HG03571 (cell line): ENCODE measurements around the gene COL4A2.
"Not testable (repeated sequence)": the region's sequence is repeated elsewhere in the genome, so short reads cannot be mapped to it uniquely, and the experiment has no call there.

Experiments
- ATAC-seq: cut with Tn5 transposase; IDR thresholded peaks from one replicate; pipeline ENCODE4 v1.9.1; 2021; ENCODE audit not compliant: unreplicated experiment

The COL4A2 gene

DNA sequence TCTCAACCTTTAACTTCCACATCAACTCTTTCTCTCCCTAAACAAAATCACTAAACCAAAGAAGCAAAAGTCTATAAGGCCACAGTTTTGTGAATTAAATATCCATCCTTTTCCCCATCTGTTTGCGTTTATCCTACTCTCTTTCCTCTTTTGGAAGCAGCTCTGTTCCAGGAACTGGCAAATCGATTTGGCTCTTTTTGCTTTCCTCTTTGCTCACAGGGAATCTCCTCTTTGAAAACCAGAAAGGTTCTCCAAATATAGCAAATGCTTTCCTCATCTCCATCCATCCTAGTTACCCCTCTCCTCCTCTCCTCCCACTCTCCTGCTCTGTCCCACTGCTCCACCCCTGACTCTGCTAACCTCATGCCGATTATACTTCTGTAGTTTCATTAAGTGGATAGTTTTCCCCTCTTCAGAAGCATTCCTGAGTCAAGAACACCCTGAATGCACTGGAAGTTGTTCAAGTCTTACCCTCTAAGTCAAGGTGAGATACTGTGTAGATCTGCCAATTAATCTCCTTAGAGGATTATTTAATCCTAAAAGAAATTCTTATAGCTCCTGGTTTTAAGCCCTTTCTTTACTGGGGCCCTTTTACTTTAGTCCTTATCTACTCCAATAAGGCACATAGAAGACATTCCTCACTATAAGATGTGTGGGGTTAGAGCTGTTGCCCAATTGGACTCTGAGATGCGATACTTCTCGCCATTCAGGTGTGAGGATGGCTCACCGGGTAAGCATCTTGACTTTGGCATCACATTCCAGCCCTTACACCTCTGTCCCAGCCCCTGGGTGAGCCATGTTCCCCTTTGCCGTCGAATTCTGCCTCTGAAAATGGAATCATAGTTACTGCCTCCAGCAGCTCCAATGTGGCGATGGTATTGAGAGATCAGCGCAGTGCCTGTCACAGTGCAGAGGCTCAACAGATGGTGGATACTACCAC, 67.6 kb downstream of the COL4A2 start:
- ATAC-seq = no peak

- ATAC-seq = no peak
Measured at GRCh38 chr13:110376120-110376519, 69.0 kb downstream of the COL4A2 start.

DNA sequence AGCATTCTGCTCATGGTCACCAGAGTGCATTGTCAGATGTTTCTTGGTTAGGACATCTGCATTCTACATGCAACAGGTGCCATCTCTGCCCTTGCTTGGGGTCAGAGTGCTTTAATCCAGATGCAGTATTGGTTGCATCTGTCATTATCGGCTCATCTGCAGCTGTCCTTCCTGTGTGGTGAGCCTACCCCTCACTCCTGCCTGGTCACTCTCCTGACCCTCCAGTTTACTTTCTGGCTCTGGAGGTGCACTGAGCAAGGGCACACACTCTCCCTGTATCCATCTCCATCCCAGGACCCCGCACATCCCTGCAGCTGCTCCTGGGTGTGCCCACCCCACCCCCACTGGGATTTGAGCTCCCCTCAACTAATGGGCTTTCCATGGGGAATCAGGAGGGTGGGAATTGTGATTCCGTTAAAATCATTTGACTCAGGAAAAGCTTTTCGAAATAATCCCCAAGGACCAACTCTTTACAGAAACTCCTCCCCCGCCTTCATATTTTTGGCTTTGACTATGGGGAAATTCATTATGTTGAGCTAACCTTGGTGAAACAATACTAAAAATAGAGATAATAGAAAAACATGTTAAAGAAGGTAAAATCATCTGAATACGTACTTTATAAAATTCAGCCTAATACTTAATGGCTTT, 70.2 kb downstream of the COL4A2 start:
- ATAC-seq = no peak

DNA sequence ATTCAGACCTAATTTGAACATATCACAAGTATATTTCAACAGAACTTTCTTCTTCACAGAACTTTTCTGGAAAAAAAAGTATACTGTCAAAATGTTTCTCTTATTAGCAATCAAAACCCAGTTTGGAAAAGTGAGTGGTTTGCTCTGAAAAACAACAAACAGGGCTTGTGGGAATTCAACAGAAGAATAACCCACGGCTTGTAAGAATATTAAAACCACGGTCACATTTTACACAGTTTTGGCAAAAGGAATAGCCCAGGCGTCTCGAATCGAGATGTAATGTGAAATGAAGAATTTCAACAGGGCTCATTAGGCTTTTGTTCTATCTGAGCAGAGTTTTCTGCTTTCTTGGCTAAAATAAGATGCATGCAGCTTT, 70.7 kb downstream of the COL4A2 start:
- ATAC-seq = no peak

- no peak for ATAC-seq
Measured at GRCh38 chr13:110379358-110379757, 72.3 kb downstream of the COL4A2 start.

DNA sequence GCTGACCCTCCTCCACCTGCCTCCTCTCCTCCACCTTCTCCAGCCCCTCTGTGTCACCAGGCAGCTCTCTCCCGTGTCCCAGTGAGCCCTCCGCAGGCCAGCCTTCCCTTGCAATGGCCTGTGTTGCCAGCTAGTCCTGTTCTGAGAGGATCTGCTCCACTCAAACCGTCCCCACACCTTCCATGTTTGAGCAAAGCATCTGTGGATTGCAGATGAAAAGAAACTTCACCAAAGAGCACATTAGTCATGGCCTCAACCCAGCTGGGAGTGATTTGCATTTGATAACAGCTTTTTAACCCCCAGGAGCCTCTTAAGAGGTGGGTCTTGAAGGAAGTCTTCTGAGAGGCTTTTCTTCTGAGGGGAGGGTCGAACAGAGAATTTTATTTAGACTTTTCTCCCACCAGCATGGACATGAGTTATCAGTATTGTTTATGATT, 72.8 kb downstream of the COL4A2 start:
- ATAC-seq = no peak

- ATAC-seq = no peak
Measured at GRCh38 chr13:110380359-110381028, 73.4 kb downstream of the COL4A2 start.

GRCh38 chr13:110381029-110381360, 73.9 kb downstream of the COL4A2 start:
- ATAC-seq = no peak

GRCh38 chr13:110382229-110382628, 75.1 kb downstream of the COL4A2 start:
- no peak for ATAC-seq

GRCh38 chr13:110382830-110383229, 75.7 kb downstream of the COL4A2 start:
- no peak for ATAC-seq

DNA sequence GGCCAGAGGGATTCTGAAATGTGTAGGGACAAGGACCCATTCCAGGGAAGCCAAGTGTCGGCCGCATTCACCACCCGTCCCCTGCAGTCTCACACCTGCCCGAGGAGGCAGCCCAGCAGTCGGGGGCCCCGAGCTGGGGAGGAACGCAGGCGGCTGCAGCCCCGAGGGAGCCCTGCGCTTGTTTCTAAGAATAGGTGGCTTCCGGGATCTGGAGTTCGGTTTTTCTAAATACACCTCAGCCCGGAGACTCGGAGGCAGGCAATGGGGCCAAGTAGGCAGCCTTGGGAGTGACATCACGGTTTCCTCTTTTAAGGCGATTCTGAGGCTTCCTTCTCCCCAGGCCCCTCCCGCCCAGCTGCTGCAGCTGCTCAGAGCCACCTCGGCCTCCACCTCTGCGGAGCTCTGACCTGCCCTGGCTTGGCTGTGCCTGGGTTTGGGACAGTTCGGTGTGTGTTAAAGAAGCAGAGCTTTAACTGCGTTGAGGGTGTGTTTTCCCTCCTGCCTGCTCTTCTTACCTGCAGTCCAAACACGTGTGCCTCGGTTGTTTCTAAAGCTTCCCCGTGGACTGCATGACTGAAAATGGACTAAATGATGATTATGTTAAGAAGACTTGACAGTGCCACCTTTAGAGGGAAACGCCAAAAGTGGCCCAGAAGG, 80.5 kb downstream of the COL4A2 start:
- ATAC-seq = peak; percentile 92

DNA sequence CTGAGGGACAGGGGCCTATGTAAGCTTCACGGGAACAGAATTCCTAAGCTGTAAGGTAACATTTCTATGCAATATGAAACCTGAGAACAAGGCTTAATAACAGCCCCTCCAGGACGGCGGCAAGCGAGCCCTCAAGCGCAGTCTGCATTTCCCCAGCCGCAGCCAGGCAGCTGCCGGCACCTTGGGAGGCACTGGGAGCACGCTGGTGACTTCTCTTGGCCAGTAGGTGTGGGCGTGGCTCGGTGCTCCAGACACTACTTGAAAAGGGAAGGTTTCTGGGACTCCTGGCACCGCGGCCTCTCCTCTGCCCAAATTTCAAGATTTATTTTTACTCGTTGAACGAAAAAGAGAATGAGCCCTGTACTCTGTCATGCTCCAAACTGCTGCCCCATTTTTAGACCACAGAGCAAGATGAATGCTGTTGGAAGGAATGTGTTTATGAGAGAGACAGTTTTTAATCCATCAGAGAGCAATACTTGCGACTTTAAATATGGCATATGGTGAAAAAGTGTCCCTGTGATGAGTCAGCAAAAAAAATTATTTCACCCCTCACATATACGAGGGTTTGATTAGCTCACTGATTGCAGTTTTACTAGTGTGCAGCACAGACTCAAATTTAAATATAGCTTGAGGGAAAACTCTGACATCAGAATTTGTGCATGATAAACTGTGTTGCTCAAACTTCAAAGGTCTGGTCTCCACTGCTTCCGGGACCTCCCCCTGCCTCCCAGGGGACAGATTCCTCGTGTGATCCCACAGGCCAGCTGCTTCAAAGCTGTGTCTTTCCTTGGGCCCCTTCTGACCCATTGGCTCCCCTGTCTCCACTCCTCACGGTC, 81.2 kb downstream of the COL4A2 start:
- ATAC-seq = no peak

DNA sequence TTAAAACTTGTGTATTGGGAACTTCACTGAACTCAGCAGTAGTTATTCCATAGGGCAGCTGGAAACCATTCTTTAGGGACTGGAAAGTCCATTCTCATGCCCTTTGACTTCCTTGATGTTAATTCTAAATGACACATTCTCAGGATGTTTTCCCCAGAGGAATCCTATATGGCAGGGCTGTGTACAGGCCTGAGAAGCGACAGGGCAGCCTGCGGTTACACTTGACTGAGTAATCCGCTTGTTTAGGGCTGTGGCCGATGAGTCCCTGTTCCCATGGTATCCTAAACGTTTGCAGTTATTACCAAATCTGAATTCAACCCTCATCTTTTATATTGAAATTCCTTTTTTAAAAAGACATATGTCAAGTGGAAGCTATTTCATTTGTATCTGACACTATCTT, 83.5 kb downstream of the COL4A2 start:
- ATAC-seq = no peak

DNA sequence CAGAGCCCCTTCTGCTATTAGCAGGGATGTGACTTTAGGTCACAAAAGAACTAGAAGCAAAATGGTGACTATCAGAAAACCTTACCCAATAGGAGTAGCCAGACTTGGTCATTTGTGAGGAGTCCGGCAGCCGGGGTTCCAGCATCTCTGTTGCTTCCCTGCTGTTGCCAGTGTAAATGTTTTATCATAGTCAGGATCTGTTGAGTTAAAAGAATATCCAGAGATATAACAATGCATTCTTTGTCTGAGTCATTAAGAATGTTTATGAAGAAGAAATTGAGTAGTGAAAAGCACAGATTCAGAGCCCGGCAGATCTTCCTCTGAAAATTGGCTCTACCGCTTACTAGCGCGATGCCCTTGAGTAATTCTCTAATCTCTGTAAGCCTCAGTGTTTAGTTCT, 84.2 kb downstream of the COL4A2 start:
- ATAC-seq = no peak

GRCh38 chr13:110392510-110393240, 85.6 kb downstream of the COL4A2 start:
- no peak for ATAC-seq

GRCh38 chr13:110393761-110394160, 86.7 kb downstream of the COL4A2 start:
- ATAC-seq = no peak

DNA sequence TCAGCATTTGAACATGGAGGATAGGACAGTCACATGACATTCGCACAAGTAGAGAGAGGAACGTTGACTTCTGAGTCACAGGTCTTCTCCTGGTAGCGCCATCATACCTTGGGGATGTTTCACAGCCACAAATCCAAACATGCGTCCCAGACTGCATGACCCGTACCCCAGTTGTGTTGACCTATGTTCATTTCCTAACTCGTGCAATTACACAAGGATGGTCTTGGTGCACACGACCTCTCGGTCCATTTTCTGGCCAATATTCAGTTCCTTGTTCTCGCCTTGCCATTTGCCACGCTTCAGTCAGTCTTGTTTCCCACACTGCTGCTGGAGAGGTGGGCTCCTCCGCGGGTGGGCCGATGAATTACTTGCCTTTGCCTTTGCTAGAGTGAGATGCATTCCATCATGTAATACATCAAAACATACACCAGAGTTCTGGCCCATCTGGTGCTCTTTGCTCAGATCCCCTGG, 87.3 kb downstream of the COL4A2 start:
- no peak for ATAC-seq

DNA sequence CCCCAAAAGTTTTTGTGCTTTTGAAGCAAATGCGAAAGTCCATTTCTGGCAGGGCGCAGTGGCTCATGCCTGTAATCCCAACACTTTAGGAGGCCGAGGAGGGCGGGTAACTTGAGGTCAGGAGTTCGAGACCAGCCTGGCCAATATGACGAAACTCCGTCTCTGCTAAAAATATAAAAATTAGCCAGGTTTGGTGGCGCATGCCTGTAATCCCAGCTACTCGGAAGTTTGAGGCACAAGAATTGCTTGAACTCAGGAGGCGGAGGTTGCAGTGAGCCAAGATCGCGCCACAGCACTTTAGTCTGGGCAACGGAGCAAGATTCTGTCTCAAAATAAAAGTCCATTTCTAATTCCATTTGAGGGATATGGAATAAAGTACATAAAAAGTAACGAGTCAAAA, 88.5 kb downstream of the COL4A2 start:
- not testable (repeated sequence) for ATAC-seq

DNA sequence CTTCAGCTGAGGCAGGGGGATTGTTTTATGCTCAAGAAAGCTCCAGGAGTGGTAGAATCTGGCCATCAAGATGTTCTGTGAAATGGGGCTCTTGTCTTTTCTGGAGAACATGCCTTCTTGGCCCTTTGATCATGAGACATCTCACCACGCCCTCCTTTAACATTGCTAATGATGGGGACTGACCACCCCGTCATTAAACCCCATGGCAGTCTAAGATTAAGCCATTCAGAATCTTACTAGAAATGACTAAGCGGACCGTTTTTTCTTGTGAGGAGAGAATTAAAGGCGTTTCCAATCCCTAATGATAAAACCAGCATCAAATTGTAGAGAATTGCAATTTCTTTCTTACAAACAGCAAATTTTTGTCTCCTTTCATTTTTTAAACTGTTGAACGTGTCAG, 89.4 kb downstream of the COL4A2 start:
- no peak for ATAC-seq

DNA sequence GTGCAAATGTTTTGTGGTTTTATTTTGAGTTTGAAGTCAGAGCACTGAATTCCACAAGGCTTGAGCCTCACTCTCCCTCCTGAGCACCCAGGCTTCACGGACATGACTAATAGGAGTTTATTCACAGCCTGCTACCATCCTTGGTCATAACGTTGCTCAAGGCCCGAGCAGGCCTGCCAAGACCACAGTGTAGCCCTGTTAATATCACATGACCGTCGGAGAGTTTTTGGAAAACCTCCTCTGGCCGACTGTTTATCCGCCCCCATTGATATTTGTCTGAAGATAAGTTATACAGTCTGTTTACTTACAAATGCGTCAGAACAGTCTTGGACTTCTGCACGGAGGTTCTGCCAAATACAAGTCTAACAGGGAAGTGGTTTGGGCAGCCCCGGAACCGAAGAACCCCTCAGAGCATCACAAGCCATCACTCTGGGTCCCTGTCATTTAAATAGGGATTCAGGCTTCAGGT, 89.9 kb downstream of the COL4A2 start:
- ATAC-seq = no peak
